Femur (tissue), 1 donor: ENCODE data around the gene CAMKK2.
"Not testable (repeated sequence)": the region's sequence is repeated elsewhere in the genome, so short reads cannot be mapped to it uniquely, and the experiment has no call there.

Experiments
- DNase-seq: peaks from one replicate; pipeline ENCODE4 v3.0.0-alpha.2; 2017

The CAMKK2 gene

DNA sequence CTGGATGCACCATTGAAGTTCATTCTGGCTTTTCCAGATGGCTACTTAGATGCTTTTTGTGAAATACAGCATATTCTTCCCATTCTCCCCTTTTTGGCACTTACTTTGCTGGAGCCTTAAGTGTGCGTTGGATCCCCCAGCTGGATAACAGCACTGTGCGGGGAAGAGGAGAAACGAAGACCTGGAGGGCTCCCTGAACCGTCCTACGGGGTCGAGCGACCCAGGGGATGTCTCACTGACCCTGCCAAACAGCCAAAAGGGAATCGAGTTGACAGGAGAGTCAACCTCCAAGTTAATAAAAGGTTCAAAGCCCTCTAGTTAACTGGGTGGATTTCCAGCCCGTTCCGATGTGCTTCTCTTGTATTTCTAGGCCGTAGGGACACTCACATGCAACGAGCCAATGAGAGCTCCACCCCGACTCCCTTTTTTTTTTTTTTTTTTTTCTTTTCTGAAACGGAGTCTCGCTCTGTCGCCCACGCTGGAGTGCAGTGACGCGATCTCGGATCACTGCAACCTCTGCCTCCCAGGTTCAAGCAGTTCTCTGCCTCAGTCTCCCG lies 1.0 kb upstream of the CAMKK2 start:
- no peak for DNase-seq

DNA sequence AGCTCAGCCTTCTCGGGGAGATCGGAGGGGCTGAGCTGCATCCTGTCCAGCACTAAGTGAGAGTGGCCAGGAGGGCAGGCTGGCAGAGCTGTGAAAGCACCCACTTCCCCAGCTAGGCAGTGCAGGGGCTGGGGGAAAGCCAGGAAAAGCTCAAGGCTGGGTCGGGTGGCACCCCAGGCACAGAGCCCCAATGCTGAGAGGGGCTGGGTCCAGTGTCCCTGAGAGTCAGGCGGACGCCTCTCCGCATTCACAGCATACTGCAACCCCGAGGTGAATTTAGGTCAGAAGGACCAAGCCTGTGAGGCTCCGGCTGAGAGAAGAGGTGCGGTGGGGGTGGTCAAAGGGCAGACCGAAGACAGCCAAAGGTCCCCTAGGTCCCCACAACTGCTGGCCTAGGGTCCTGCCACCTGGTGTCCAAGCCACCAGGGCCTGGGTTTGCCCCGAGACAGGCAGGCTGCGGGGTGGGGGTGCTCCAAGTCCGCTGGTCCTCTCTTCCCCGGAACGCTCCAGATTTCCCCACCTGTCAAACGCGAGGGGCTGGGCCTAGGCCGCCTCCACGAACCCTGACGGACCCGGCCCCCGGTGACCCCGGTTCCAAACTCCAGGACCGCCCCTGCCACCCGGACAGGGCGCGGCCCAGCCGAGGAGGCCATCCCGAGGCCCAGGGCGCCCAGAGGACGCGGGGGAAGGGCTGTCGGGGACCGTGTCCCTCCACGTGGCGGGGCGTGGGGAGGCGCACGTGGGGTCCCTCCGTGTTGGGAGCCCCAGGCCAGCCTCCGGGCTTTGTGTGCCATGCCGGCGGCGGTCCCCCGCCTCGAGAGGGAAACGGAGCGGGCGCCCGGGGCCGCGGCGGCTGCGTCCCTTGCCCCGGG lies 527 bp downstream of the CAMKK2 start:
- peak; percentile 39 for DNase-seq

DNA sequence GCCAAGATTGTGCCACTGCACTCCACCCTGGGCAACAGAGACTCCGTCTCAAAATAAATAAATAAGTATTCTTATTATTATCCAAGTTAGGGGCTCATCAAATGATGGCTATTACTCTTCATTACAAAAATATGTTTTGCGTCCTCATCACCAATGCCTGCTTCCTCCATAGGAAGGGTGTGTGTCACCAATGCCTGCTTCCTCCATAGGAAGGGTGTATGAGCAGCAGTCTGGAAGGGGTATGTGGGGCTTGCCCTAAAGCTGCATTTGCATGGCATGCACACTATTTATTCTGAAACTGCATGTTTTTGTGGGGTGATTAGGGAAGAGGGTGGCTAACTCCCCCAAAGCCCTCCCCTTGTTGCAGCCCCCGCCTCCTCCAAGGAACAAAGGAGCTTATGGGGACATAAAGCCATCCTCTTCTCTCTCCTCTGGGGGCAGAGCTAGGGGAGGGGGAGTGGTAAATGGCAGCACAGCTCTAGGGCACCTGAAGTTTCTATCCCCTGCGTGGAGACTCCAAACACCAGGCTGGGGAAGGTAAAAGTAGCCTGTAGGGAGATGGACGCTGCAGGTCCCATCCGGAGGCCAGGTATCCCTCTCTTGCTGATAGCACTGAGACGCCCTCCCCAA lies 1.3 kb downstream of the CAMKK2 start:
- DNase-seq = no peak

DNA sequence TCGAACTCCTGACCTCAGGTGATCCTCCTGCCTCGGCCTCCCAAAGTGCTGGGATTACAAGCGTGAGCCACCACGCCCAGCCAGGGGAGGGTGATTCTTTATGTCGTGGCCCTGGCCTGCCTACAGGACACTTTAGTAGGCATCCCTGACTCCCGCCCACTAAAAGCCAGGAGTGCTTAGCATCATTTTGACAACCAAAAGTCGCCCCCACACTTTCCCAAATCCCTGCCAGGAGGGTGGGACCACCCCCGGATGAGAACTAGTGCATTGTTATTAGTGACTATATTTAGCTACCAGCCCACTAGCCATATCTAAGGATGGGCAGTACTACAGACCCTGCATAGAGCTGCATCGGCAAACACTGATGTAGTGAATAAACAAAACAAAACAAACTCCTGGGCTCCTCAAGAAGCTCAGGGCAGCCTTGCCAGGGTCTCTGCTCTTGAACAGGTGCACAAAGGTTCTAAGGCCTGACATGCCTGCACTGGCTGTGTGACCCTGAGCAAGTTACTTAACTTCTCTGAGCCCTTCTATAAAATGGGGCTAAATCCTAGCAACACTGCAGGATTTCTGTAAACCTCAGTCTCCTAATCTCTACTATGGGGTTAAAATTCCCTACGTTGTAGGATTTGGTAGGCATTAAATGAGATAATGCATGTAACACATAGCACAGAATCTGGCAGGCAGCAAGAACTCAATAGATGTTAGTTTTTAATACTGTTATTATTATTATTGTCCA lies 2.2 kb downstream of the CAMKK2 start:
- no peak for DNase-seq

DNA sequence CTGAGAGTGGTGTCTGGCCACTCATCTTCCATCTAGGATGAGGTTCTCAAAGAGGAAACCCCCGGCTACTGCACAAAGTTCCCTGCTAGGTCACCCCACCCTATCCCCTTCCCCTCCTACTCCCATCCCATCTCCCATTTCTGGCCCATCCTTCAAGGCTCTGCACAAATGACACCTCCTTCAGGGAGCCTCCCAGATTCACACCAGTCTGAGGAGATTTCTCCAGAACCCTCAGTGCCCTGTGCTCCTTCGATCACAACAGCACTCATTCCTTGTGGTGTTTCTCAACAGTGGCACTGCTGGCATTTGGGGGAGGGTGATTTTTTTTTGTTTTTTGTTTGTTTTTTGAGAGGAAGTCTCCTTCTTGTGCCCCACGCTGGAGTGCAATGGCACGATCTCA lies 2.9 kb downstream of the CAMKK2 start:
- DNase-seq = no peak

DNA sequence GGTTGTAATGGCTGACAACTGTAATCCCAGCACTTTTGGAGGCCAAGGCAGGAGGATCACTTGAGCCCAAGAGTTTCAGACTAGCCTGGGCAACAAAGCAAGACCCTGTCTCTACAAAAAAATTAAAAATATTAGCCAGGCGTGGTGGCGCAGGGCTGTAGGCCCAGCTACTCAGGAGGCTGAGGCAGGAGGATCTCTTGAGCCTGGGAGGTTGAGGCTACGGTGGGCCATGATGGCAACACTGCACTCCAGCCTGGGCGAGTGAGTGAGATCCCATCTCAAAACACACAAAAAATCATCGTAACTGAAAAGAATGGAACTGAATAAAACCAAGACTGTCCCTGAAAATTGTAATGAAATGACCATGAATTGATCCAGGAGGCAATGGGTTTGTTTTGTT lies 6.1 kb downstream of the CAMKK2 start:
- no peak for DNase-seq

DNA sequence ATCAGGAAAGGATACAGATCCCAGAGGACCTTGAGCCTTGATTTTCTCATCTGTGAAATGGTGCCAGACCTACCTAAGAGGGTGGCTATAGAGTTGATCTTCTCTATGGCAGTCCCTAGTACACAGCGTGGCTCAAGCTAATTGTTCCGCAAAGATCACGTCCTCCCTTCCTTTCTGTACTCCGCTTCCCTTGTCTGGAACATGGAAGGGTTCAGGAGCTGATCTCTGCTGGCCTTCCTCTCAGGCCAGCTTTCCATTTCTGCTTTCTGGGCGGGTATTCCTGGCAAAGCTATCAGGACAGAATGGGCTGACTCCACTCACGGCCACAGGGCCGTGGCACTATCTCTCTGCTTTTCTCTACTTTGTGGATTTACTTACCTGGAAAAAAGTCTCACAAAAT lies 6.5 kb downstream of the CAMKK2 start:
- no peak for DNase-seq

DNA sequence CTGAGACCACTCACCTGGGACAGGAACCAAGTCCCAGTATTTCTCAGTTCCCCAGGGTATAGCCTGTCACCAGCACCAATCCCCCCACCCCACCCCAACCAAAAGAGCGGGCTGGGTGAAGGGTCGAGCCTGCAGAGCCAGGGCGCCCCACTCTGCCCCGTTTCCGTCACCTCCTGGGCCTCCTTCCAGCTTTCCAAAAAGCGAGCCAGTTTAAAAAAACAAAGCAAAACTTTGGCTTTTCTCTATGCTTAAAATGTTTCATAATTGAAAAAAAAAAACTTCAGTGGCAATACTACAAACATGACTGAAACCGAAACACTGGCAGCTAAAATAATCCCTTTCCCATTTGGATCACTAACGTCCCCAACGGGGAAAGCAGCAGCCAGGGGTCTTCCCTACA lies 7.5 kb downstream of the CAMKK2 start:
- peak; percentile 65 for DNase-seq

DNA sequence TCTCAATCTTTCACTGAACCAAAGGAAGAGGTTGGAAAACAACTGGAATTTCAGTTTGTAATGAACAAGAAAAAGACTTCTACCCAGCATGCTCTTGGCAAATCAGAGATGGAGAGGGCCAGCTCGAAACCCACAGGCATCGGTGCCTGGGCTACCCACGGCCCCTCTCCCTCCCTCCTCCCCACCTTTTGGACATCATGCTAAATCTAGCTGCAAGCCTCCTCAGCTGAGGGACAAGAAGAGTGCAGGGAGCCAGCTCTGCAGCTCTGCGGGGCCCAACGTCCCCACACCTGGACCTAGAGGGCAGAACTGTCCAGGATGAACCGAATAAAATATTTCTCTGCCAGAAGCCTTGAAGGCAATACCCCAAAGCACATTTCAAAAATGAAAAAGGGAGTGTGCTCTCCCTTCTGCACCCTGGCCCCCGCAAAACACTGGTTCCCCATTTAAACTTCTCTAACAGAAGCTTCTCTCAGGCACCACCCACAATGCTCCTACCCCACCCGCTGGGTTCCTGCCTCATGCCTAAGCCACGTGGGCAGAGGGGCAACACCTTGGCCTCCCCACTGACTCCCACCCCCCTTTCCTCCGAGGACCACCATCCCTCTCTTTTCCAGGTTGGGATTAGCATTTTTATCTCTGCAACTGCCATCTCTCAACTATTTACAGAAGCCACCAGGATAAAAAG lies 8.2 kb downstream of the CAMKK2 start:
- no peak for DNase-seq

DNA sequence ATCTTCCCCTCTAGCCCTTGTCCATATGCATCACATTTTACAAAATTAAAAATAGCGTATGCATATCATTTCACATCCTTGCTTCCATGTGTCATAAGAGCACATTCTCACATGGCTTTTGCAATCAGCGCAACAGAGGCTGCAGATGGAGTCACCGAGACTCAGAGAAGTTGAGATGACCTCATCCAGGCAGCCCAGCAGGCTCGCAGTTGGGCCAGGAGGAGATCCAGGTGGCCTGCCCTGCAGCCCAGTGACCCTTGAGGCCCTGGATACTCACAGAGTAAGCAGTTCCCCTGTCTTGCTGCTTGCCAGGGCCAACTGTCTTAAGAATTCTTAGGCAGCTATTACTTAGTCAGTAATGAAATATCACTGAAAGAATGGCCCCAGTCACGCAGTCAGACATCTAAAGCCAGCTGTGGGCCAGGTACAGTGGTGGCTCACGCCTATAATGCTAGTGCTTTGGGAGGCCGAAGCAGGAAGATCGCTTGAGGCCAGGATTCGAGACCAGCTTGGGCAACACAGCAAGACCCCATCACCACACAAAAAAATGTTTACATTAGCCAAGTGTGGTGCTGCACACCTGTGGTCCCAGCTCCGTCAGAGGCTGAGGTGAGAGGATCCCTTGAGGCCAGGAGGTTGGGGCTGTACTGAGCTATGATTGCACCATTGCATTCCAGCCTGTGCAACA lies 9.1 kb downstream of the CAMKK2 start:
- DNase-seq = no peak

DNA sequence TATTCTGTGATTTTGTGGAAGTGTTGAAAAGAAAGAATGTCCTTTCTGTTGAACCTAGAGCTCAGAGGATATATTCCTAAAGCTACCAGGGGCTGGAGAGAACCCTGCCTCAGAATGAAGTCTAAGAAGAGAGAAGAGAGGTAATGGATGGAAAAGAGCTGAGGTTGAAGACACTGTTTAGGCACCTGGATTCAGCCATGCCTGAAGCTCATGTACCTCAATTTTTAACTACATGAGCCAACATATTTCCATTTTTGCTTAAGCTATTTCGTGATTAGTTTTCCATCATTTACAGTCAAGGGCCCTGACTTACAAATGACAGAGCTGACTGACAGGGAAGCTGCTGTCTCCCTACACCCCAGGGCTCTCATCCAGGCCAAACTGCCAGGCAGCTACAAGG lies 10.7 kb downstream of the CAMKK2 start:
- no peak for DNase-seq

DNA sequence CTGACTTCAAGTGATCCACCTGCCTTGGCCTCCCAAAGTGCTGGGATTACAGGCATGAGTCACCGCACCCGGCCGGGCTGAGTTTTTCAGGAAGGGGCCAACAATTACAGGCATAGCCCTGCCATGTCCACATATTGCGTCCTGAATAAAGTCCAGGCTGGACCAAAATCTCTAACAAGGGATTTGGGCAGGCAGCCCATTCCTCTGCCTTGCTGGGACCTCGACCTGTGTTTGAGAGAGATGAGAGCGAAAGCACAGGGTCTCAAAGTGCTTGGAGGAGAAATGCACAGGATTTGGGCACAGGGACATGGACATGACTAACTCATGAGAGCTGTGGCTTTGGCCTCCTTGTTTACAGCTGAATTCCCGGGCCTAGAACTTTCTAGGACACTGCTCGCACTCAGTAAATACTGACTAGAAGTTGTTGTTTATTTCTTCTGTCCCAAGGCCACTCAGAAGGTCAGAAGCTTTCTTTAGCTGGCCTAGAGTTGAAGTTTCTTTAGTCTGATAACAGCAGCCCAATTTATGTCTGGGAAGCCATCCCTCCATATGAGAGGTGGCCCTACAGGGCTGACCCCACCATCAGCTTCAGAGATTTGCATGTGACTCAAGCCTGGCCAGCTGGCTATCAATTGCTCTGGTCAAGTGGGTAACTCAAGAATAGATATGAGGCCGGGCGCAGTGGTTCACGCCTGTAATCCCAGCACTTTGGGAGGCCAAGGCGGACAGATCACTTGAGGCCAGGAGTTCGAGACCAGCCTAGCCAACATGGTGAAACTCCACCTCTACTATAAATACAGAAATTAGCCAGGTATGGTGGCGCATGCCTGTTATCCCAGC lies 11.7 kb downstream of the CAMKK2 start:
- DNase-seq = no peak

DNA sequence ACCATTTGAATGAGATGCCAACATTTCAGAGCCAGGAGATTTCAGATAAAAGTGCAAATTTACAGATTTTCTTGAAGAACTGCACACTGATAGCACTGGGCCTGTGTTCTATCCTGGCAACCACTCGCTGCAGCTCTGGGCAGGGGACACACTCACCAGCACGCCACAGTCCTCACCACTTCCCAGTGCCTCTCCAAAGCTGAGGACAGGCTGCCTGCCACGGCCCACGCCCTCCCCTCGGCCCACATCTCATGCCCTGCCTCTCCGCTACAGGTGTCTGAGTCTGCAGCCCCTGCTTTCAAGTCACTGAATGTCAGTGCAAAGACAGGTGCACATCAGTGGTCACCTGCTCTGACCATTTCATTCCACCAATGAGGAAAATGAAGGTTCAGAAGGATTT lies 12.7 kb downstream of the CAMKK2 start:
- no peak for DNase-seq

DNA sequence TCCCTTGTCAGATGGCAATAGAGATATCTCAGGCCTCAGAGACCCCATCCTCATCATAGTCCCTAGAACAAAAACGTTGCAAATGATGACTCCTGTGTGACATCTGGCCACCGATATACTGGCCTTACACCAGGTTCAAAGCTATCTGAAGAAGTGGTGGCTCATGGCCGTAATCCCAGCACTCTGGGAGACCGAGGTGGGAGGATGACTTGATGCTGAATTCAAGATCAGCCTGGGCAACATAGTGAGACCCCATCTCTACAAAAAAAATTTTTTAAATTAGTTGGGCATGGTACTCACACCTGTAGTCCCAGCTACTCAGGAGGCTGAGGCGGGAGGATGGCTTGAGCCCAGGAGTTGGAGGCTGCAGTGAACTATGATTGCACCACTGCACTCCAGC lies 13.1 kb downstream of the CAMKK2 start:
- no peak for DNase-seq

DNA sequence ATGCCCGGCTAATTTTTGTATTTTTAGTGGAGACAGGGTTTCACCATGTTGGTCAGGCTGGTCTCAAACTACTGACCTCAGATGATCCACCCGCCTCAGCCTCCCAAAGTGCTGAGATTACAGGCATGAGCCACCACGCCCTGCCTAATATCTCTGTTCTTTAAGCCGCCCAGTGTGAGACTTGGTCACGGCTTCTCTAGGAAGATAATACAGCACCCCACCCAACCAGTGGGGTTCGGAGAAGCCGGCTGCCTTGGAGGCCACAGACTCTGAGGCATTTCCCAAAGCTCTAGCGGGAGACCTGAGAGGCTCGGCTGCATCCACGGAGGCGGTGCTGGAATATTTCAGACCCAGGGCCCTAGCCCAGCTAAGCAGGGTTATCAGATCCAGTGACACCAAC lies 13.6 kb downstream of the CAMKK2 start:
- not testable (repeated sequence) for DNase-seq

DNA sequence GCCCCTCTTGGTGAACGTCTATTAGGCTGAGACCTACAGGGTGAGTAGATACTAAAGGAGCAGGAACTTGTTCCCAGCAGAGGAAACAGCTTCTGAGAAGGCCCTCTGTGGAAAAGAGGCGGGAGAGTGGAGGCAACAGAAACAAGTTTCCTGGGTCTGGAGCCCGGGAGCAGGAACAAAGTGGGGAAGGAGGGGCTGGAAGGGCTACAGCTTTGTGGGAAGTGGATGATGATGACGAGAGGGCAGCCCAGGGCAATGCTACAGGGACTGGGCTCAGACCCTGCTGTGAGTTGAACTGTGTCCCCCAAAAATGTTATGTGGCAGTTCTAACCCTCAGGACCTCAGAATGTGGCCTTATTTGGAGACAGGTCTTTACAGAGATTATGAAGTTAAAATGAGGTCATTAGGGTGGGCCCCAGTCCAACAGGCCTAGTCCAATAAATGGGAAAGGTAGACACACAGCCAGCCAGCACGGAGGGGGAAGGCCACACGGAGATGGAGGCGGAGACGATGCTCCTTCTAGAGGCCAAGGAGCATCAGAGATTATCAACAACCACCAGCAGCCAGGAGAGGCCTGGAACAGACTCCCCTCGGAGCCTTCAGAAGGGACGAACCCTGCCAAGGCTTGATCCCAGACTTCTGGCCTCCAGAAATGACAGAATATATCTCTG lies 14.3 kb downstream of the CAMKK2 start:
- no peak for DNase-seq

DNA sequence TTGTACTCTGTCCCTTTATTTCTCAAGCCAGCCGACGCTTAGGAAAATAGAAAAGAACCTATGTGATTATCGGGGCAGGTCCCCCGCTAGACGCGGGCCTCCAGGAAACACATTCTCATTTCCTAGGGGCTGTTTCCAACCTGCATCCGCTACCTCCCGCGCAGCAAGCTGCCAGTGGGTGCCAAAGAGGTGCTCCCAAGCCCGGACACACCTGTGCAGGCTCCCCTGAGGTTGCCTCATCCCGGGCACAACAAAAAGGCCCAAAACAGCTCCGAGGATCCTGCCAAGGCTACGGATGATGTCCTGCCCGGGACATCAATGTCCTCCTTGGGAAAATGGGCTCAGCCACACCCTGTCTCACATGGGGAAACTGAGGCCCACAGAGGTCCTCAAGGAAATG lies 15.4 kb downstream of the CAMKK2 start:
- not testable (repeated sequence) for DNase-seq

DNA sequence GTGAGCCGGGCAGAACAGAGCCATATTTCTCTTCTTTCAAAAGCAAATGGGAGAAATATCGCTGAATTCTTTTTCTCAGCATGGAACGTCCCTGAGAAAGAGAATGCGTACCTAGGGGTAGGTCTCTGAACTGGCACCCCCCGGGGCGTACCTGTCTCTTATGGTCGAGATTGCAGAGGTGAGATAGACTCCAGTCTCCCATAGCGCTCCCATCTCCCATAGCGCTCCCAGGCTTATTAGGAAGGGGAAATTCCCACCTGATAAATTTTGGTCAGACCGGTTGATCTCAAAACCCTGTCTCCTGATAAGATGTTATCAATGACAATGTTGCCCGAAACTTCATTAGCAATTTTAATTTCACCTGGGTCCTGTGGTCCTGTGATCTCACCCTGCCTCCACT lies 16.0 kb downstream of the CAMKK2 start:
- DNase-seq = not testable (repeated sequence)

DNA sequence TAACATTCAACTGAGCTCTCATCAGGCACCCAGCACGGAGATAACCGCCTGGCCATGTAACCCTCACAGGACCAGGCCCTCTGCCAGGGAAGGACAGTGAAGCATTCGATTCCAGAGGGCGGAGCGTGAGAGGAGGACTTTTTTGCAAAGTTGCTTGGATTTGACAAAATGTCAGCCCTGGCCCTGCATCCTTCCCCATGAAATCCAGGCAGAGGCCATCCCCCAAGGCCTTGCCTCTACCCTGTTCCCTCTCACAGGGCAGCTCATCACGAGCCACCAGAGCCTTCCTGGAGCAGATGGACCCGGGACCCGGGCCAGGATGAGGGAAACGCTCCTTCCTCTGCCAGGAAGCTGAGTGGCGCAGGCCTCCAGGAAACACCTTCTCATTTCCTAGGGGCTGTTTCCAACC lies 17.0 kb downstream of the CAMKK2 start:
- no peak for DNase-seq

DNA sequence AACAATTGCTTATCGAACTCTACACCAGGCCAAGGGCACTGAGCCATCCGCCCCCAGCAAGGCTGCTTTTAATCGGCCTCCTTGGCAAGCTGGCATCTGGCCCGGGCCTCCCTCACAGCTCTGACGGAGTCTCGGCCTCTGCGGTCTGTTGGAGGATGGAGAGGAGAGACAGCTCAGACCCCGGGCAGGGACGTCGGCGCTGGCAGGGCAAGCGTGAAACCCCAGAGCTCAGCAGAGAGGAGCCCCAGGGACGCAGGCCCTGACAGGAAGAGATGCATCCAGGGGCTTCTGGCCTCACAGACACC lies 17.5 kb downstream of the CAMKK2 start:
- no peak for DNase-seq
